H9 (cell line): Measurements from ENCODE around the gene NEK7. TPM values are rescaled to one million over a fixed set of nuclear protein-coding genes. Genes with fewer than 3 reads are reported as not detected.
A peak's percentile ranks its signal among the peaks of the same experiment; 100 is the strongest.
"Not testable (repeated sequence)": the region's sequence is repeated elsewhere in the genome, so short reads cannot be mapped to it uniquely, and the experiment has no call there.

ENCODE experiments used
- DNase-seq: peaks from one replicate; pipeline ENCODE4 v3.0.0-alpha.2; 2017
- H2AFZ ChIP-seq: one replicate; pipeline ENCODE4 v1.6.1; 2013; ENCODE audit warnings: mild to moderate bottlenecking, low read length, control low read depth, moderate library complexity
- H2AK5ac ChIP-seq: 2 replicates; pipeline ENCODE4 v1.6.1; 2013; ENCODE audit warnings: low read length, control low read depth, mixed read lengths; ENCODE audit not compliant: insufficient read length
- H2BK120ac ChIP-seq: one replicate; pipeline ENCODE4 v1.6.1; 2013; ENCODE audit warnings: low read depth, mild to moderate bottlenecking, low read length, control low read depth, inconsistent platforms; ENCODE audit not compliant: poor library complexity, severe bottlenecking
- H2BK12ac ChIP-seq: 2 replicates; pipeline ENCODE4 v1.6.1; 2013; ENCODE audit warnings: low read length, control low read depth, mixed read lengths, low read depth; ENCODE audit not compliant: insufficient read length
- H2BK15ac ChIP-seq: 2 replicates; pipeline ENCODE4 v1.6.1; 2013; ENCODE audit warnings: low read depth, low read length, control low read depth
- H2BK20ac ChIP-seq: one replicate; pipeline ENCODE4 v1.6.1; 2013; ENCODE audit warnings: low read depth, mild to moderate bottlenecking, low read length, control low read depth, inconsistent platforms; ENCODE audit not compliant: poor library complexity, severe bottlenecking
- H2BK5ac ChIP-seq: 2 replicates; pipeline ENCODE4 v1.6.1; 2013; ENCODE audit warnings: low read length, control low read depth, mixed read lengths; ENCODE audit not compliant: insufficient read length
- H3K14ac ChIP-seq: 2 replicates; pipeline ENCODE4 v1.6.1; 2013; ENCODE audit warnings: low read length, control low read depth; ENCODE audit not compliant: insufficient read depth
- H3K18ac ChIP-seq: 2 replicates; pipeline ENCODE4 v1.6.1; 2013; ENCODE audit warnings: low read depth, mild to moderate bottlenecking, mixed read lengths, low read length, control low read depth; ENCODE audit not compliant: insufficient read length
- H3K23ac ChIP-seq: 2 replicates; pipeline ENCODE4 v1.6.1; 2013; ENCODE audit warnings: low read length, control low read depth, mixed read lengths, low read depth; ENCODE audit not compliant: insufficient read length
- H3K23me2 ChIP-seq: 2 replicates; pipeline ENCODE4 v1.6.1; 2013; ENCODE audit warnings: low read depth, mild to moderate bottlenecking, mixed read lengths, low read length, control low read depth; ENCODE audit not compliant: insufficient read length, poor library complexity, severe bottlenecking
- H3K27ac ChIP-seq: 2 replicates; pipeline ENCODE4 v1.5.1; 2013; ENCODE audit warnings: low read length, control low read depth, mixed read lengths, low read depth; ENCODE audit not compliant: insufficient read length
- H3K27me3 ChIP-seq: 2 replicates; pipeline ENCODE4 v1.6.1; 2013; ENCODE audit warnings: low read length, control low read depth, inconsistent platforms; ENCODE audit not compliant: insufficient read depth
- H3K4ac ChIP-seq: 2 replicates; pipeline ENCODE4 v1.6.1; 2013; ENCODE audit warnings: low read depth, mild to moderate bottlenecking, control low read depth, inconsistent platforms, low read length, moderate library complexity
- H3K4me1 ChIP-seq: 2 replicates; pipeline ENCODE4 v1.6.1; 2013; ENCODE audit warnings: low read length, control low read depth, inconsistent platforms; ENCODE audit not compliant: insufficient read depth
- H3K4me2 ChIP-seq: 2 replicates; pipeline ENCODE4 v1.6.1; 2013; ENCODE audit warnings: low read length, control low read depth, mixed read lengths; ENCODE audit not compliant: insufficient read length, insufficient read depth
- H3K56ac ChIP-seq: 2 replicates; pipeline ENCODE4 v1.6.1; 2013; ENCODE audit warnings: low read depth, mild to moderate bottlenecking, mixed read lengths, low read length, control low read depth; ENCODE audit not compliant: insufficient read length
- H3K79me1 ChIP-seq: 2 replicates; pipeline ENCODE4 v1.6.1; 2013; ENCODE audit warnings: low read depth, mild to moderate bottlenecking, moderate library complexity, low read length, control low read depth, inconsistent platforms; ENCODE audit not compliant: insufficient read depth, poor library complexity, severe bottlenecking
- H3K79me2 ChIP-seq: 2 replicates; pipeline ENCODE4 v1.6.1; 2013; ENCODE audit warnings: low read length, control low read depth, inconsistent platforms; ENCODE audit not compliant: insufficient read depth
- H3K9ac ChIP-seq: 2 replicates; pipeline ENCODE4 v1.6.1; 2013; ENCODE audit warnings: low read length, control low read depth, mixed read lengths; ENCODE audit not compliant: insufficient read length; ENCODE audit errors: extremely low read depth
- H3K9me3 ChIP-seq: one replicate; pipeline ENCODE4 v1.6.1; 2013; ENCODE audit warnings: low read depth, low read length, inconsistent platforms; ENCODE audit not compliant: control insufficient read depth
- H3T11ph ChIP-seq: one replicate; pipeline ENCODE4 v1.6.1; 2013; ENCODE audit warnings: mild to moderate bottlenecking, low read length, control low read depth, inconsistent platforms
- H4K20me1 ChIP-seq: one replicate; pipeline ENCODE4 v1.6.1; 2013; ENCODE audit not compliant: control insufficient read depth, insufficient read length, insufficient read depth
- H4K5ac ChIP-seq: 2 replicates; pipeline ENCODE4 v1.6.1; 2013; ENCODE audit warnings: low read depth, mild to moderate bottlenecking, mixed read lengths, low read length, control low read depth; ENCODE audit not compliant: insufficient read length
- H4K8ac ChIP-seq: replicated peaks from 2 replicates; pipeline ENCODE4 v1.6.1; 2013; ENCODE audit warnings: low read length, control low read depth, mixed read lengths, low read depth; ENCODE audit not compliant: insufficient read length
- H4K91ac ChIP-seq: 2 replicates; pipeline ENCODE4 v1.6.1; 2013; ENCODE audit warnings: low read depth, mild to moderate bottlenecking, moderate library complexity, mixed read lengths, low read length, control low read depth; ENCODE audit not compliant: insufficient read length
- H3K27ac Mint-ChIP-seq, 3 experiments: 2 replicates in 2 of 3; 3 replicates in 1 of 3; pipeline ENCODE4 v1.8.0; 2020 to 2021; ENCODE audit warnings: mixed read lengths in 3 of 3, mild to moderate bottlenecking in 1 of 3, moderate library complexity in 1 of 3
- H3K27me3 Mint-ChIP-seq: 2 replicates; pipeline ENCODE4 v1.8.0; 2021; ENCODE audit warnings: low read depth, mild to moderate bottlenecking, moderate library complexity, mixed read lengths
- H3K36me3 Mint-ChIP-seq, 3 experiments: 2 replicates in 2 of 3; 3 replicates in 1 of 3; pipeline ENCODE4 v1.8.0; 2020 to 2021; ENCODE audit warnings: low read depth in 3 of 3, mixed read lengths in 3 of 3; ENCODE audit not compliant: insufficient read depth in 1 of 3
- H3K4me1 Mint-ChIP-seq, 2 experiments: 2 replicates each; pipeline ENCODE4 v1.8.0; 2020; ENCODE audit warnings: mixed read lengths in 2 of 2
- H3K4me3 Mint-ChIP-seq, 2 experiments: 2 replicates in 1 of 2; 3 replicates in 1 of 2; pipeline ENCODE4 v1.8.0; 2020 to 2021; ENCODE audit warnings: mild to moderate bottlenecking in 2 of 2, mixed read lengths in 2 of 2, moderate library complexity in 1 of 2
- H3K9me3 Mint-ChIP-seq, 2 experiments: 2 replicates in 1 of 2; 3 replicates in 1 of 2; pipeline ENCODE4 v1.8.0; 2020; ENCODE audit warnings: mild to moderate bottlenecking in 2 of 2, mixed read lengths in 2 of 2, moderate library complexity in 1 of 2
- WGBS: extraction: QIAGEN DNeasy Blood & Tissue Kit; methylation state at CpG from one replicate; pipeline ENCODE4 v1.1.7; 2013; ENCODE audit warnings: missing lambda C conversion rate, low lambda C conversion rate, mixed read lengths; ENCODE audit not compliant: insufficient read length; ENCODE audit errors: extremely low coverage; 5-methylcytosine and 5-hydroxymethylcytosine counted together
- total RNA-seq: library from RNA; stranded (reverse); gene quantifications from 2 replicates; pipeline ENCODE4 v1.2.1, GENCODE V29; 2021
- TF ChIP-seq, protein P1 (sequence below): fragments of 200-600 bp; sonication (generic); conservative IDR thresholded peaks from 3 replicates; pipeline ENCODE4 v1.8.0; 2021; ENCODE audit warnings: antibody characterized with exemption, mild to moderate bottlenecking

The NEK7 gene
- total RNA-seq, 1 experiment from 2014 or later: 9.6 TPM

DNA sequence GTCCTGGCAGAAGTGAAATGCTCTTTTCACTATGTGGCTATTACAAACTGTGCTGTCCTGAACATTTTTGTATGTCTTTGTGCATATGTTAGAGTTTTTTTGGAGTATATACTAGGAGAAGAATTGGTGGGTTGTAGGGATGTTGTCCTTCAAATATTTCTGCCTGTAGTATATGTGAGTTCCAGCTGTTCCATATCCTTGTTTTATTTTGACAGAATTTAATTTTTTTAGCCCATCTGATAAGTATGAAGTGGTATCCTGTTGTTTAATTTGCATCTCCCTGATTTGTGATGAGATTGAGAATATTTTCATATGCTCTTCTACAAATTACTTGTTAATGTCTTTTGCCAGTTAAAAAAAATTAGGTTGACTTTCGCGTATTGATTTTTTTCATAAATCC lies 34.3 kb downstream of the NEK7 start:
- no peak overlapping the region for H2AFZ ChIP-seq
- no peak overlapping the region for H3K23ac ChIP-seq
- H2BK12ac ChIP-seq: no peak overlapping the region
- no peak overlapping the region for H3K4me2 ChIP-seq
- H3K27ac Mint-ChIP-seq: no peak overlapping the region
- H3K79me2 ChIP-seq: no peaks in the 10 kb centered on the region; the same call in 1 of the 2 replicates
- H3K4ac ChIP-seq: no peak overlapping the region
- no peak overlapping the region for H4K91ac ChIP-seq
- no peak overlapping the region for H3K4me3 Mint-ChIP-seq
- no peaks in the 10 kb centered on the region for H3K4me1 ChIP-seq
- no peaks in the 10 kb centered on the region for H3K27me3 Mint-ChIP-seq
- DNase-seq: no peak
- no peak overlapping the region for H3K27ac ChIP-seq
- no peaks in the 10 kb centered on the region for H3K4me1 Mint-ChIP-seq
- H3K23me2 ChIP-seq: no peaks in the 10 kb centered on the region
- H2BK5ac ChIP-seq: no peak overlapping the region
- TF ChIP-seq, protein P1, sequence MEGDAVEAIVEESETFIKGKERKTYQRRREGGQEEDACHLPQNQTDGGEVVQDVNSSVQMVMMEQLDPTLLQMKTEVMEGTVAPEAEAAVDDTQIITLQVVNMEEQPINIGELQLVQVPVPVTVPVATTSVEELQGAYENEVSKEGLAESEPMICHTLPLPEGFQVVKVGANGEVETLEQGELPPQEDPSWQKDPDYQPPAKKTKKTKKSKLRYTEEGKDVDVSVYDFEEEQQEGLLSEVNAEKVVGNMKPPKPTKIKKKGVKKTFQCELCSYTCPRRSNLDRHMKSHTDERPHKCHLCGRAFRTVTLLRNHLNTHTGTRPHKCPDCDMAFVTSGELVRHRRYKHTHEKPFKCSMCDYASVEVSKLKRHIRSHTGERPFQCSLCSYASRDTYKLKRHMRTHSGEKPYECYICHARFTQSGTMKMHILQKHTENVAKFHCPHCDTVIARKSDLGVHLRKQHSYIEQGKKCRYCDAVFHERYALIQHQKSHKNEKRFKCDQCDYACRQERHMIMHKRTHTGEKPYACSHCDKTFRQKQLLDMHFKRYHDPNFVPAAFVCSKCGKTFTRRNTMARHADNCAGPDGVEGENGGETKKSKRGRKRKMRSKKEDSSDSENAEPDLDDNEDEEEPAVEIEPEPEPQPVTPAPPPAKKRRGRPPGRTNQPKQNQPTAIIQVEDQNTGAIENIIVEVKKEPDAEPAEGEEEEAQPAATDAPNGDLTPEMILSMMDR: no peak
- WGBS: no CpG with 5 or more reads among the region's 2 CpGs
- H2BK20ac ChIP-seq: no peak overlapping the region
- no peak overlapping the region for H3T11ph ChIP-seq
- no peak overlapping the region for H4K5ac ChIP-seq
- H2BK15ac ChIP-seq: no peak overlapping the region
- no peaks in the 10 kb centered on the region for H3K27me3 ChIP-seq
- H2AK5ac ChIP-seq: no peak overlapping the region
- H4K8ac ChIP-seq: no peak overlapping the region
- no peak overlapping the region for H3K56ac ChIP-seq
- no peaks in the 10 kb centered on the region for H4K20me1 ChIP-seq
- H3K9ac ChIP-seq: no peak overlapping the region
- H3K9me3 ChIP-seq: no peaks in the 10 kb centered on the region
- H3K9me3 Mint-ChIP-seq: no peaks in the 10 kb centered on the region
- no peak overlapping the region for H3K18ac ChIP-seq
- H3K36me3 Mint-ChIP-seq: peaks cover 0 to 2% (median 0%) of the 10 kb centered on the region in 3 experiments; a peak in 1 of 7 replicates
- H2BK120ac ChIP-seq: no peak overlapping the region
- no peak overlapping the region for H3K14ac ChIP-seq
- H3K79me1 ChIP-seq: peaks cover 3% of the 10 kb centered on the region

DNA sequence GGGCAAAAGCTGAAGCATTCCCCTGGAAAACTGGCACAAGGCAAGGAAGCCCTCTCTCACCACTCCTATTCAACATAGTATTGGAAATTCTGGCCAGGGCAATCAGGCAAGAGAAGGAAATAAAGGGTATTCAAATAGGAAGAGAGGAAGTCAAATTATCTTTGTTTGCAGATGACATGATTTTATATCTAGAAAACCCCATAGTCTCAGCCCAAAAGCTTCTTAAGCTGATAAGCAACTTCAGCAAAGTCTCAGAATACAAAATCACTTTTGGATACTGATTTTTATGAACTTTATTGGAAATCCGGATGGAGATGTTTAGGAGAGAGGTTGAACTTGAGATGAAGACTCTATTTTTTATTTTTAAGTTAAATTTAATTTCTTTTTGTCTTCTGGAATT lies 37.1 kb downstream of the NEK7 start:
- WGBS: no CpG with 5 or more reads among the region's 1 CpG
- not testable (repeated sequence) for H3K23me2 ChIP-seq, H2AFZ ChIP-seq, H3K27me3 ChIP-seq, H2BK20ac ChIP-seq, H4K20me1 ChIP-seq, H3K27me3 Mint-ChIP-seq, H3K4me1 ChIP-seq, H3K18ac ChIP-seq, H3K4me1 Mint-ChIP-seq, H3K27ac ChIP-seq, H4K8ac ChIP-seq, H3K4ac ChIP-seq, H3K23ac ChIP-seq, H2BK120ac ChIP-seq, H3K36me3 Mint-ChIP-seq, H3K14ac ChIP-seq, H3K79me1 ChIP-seq, H4K91ac ChIP-seq, H3K4me3 Mint-ChIP-seq, H2BK5ac ChIP-seq, H3K9ac ChIP-seq, H2BK15ac ChIP-seq, H3K79me2 ChIP-seq, H3K9me3 Mint-ChIP-seq, H2BK12ac ChIP-seq, H3K9me3 ChIP-seq, H2AK5ac ChIP-seq, H3K56ac ChIP-seq, DNase-seq, H4K5ac ChIP-seq, H3K4me2 ChIP-seq, H3T11ph ChIP-seq
- peak overlapping the region in 1 of 3 experiments; percentile 48; a peak in 1 of 7 replicates for H3K27ac Mint-ChIP-seq
